Chondrocyte (in vitro differentiated cells): Measurements from ENCODE around the gene KIAA1328. TPM values are rescaled to one million over a fixed set of nuclear protein-coding genes. Genes with fewer than 3 reads are reported as not detected.

Source experiments
- DNase-seq: peaks from one replicate; pipeline ENCODE4 v3.0.0; 2021; ENCODE audit warnings: mixed read lengths, low spot score
- H3K27ac Mint-ChIP-seq: one replicate; pipeline ENCODE4 v1.8.0; 2021; ENCODE audit warnings: mild to moderate bottlenecking, moderate library complexity, mixed read lengths; ENCODE audit not compliant: unreplicated experiment
- H3K27me3 Mint-ChIP-seq: 2 replicates; pipeline ENCODE4 v1.8.0; 2021; ENCODE audit warnings: low read depth, mixed read lengths
- H3K36me3 Mint-ChIP-seq: 2 replicates; pipeline ENCODE4 v1.8.0; 2021; ENCODE audit warnings: low read depth, mixed read lengths
- H3K4me1 Mint-ChIP-seq: 2 replicates; pipeline ENCODE4 v1.8.0; 2021; ENCODE audit warnings: low read depth, mild to moderate bottlenecking, mixed read lengths
- H3K4me3 Mint-ChIP-seq: one replicate; pipeline ENCODE4 v1.8.0; 2021; ENCODE audit warnings: mild to moderate bottlenecking, moderate library complexity, mixed read lengths; ENCODE audit not compliant: unreplicated experiment
- H3K9me3 Mint-ChIP-seq: 2 replicates; pipeline ENCODE4 v1.8.0; 2021; ENCODE audit warnings: low read depth, mixed read lengths
- total RNA-seq: library from RNA; stranded (reverse); gene quantifications from 3 replicates; pipeline ENCODE4 v1.2.1, GENCODE V29; 2021
- TF ChIP-seq, protein P1 (sequence below): fragments of 200-600 bp; sonication (generic); IDR thresholded peaks from 2 replicates; pipeline ENCODE4 v1.5.0; 2021; ENCODE audit warnings: antibody characterized with exemption, mild to moderate bottlenecking, moderate library complexity

The KIAA1328 gene
- total RNA-seq, 1 donor from 2014 or later: 6.3 TPM

DNA sequence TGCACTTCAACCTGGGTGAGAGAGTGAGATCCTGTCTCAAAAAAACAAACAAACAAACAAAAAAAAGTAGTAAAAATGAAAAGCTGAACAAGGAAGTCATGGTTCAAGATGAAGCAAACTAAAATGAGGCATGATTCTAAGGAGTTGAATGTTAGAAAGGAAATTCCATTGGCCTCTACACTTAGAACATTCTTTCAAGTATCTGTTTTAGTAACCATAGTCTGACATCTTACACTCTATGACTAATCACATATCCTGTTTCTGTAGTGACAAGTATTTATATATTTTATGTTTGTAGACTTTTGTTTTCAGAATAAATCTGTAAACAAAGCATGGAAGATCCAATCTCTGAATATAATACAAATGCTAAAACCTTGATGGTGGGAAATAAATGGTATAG, 164.1 kb downstream of the KIAA1328 start:
- H3K4me1 Mint-ChIP-seq: peaks cover 8% of the 10 kb centered on the region
- H3K27ac Mint-ChIP-seq: peak overlapping the region; percentile 69
- DNase-seq: no peak
- no peak overlapping the region for H3K4me3 Mint-ChIP-seq
- TF ChIP-seq, protein P1, sequence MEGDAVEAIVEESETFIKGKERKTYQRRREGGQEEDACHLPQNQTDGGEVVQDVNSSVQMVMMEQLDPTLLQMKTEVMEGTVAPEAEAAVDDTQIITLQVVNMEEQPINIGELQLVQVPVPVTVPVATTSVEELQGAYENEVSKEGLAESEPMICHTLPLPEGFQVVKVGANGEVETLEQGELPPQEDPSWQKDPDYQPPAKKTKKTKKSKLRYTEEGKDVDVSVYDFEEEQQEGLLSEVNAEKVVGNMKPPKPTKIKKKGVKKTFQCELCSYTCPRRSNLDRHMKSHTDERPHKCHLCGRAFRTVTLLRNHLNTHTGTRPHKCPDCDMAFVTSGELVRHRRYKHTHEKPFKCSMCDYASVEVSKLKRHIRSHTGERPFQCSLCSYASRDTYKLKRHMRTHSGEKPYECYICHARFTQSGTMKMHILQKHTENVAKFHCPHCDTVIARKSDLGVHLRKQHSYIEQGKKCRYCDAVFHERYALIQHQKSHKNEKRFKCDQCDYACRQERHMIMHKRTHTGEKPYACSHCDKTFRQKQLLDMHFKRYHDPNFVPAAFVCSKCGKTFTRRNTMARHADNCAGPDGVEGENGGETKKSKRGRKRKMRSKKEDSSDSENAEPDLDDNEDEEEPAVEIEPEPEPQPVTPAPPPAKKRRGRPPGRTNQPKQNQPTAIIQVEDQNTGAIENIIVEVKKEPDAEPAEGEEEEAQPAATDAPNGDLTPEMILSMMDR: no peak
- peaks cover 6% of the 10 kb centered on the region for H3K9me3 Mint-ChIP-seq
- H3K36me3 Mint-ChIP-seq: no peaks in the 10 kb centered on the region
- H3K27me3 Mint-ChIP-seq: no peaks in the 10 kb centered on the region

DNA sequence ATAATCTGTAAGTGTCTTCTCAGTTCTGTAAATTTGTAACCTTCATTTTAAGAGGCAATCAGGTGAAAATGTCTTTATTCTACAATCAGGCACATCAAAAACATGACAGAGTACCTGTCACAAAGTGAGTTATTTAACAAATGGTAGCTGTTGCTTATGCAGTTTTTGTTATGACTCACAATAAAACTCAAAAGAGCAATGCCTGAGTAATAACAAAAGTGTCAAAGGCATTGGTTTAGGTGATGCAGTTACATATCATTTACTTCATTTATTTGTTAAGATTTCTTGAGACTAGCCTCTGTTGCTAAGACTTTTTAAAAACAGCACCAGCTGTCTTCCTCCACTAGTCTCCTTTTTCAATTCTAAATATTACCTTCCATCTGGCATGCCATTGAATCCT, 177.8 kb downstream of the KIAA1328 start:
- TF ChIP-seq, protein P1: no peak

DNA sequence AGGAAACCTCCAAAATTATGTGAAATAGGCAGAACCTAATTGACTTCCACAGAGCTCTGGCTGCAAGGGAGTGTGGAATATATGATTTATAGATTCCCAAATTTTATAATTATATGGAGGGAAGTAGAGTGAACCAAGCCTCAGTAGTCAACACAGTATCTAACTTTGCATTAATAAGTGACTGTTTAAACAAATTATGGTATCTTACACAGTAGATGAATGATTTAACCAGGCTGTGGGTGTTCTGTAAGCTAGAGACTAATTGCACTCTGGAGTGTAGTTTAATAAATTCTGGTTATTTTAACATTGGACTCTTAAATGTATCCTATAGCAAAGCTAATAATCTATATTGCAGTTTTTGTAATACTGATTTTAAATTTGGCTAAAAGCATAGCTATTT, 183.5 kb downstream of the KIAA1328 start:
- no peaks in the 10 kb centered on the region for H3K4me1 Mint-ChIP-seq
- no peak overlapping the region for H3K4me3 Mint-ChIP-seq
- H3K9me3 Mint-ChIP-seq: peaks cover 25% of the 10 kb centered on the region
- TF ChIP-seq, protein P1: no peak
- H3K27me3 Mint-ChIP-seq: no peaks in the 10 kb centered on the region
- peaks cover 17% of the 10 kb centered on the region for H3K36me3 Mint-ChIP-seq
- DNase-seq: no peak
- no peak overlapping the region for H3K27ac Mint-ChIP-seq

More for the DNA sequence above, 177.8 kb downstream of the KIAA1328 start:
- Mint-ChIP-seq H3K36me3 (no peaks in the 10 kb centered on the region), H3K4me3 (no peak overlapping the region), H3K27me3 (no peaks in the 10 kb centered on the region), H3K4me1 (no peaks in the 10 kb centered on the region), H3K9me3 (peaks cover 8% of the 10 kb centered on the region), H3K27ac (no peak overlapping the region)
- no peak for DNase-seq

DNA sequence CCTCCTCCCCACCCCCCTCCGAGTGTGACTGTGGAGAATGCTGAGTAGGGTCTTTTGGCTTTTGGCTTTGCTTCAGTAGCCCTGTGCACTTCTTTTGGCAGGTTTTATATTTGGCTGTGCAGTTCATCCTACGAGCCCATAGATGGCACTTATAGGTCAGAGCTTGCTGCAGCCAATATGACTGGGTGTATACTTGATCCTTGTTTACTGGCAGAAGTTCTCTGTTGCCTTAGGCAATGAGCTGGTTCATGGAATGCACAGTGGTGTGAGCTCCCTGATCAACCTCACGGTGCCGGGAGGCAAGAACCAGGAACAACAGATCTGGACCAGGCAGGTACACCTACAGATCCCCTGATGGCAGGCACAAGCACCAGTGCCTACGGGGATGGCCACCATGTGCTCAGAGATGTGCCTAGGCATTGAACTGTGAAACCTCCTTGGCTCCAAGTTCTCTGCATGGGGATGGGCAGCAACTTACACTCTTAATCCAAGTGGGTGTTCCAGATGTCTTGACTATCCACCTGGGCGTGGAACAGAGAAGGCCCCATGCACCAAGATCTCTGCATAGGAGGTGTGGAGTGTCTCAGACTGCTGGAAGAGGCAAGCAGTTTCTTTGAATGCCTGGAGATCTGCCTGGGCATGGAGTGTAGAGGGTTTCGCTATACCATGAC, 190.4 kb downstream of the KIAA1328 start:
- H3K4me1 Mint-ChIP-seq: no peaks in the 10 kb centered on the region
- DNase-seq: no peak
- H3K9me3 Mint-ChIP-seq: peaks cover 42% of the 10 kb centered on the region
- no peak overlapping the region for H3K4me3 Mint-ChIP-seq
- H3K27ac Mint-ChIP-seq: no peak overlapping the region
- TF ChIP-seq, protein P1: peak; percentile 52
- H3K27me3 Mint-ChIP-seq: no peaks in the 10 kb centered on the region
- H3K36me3 Mint-ChIP-seq: peaks cover 21% of the 10 kb centered on the region

DNA sequence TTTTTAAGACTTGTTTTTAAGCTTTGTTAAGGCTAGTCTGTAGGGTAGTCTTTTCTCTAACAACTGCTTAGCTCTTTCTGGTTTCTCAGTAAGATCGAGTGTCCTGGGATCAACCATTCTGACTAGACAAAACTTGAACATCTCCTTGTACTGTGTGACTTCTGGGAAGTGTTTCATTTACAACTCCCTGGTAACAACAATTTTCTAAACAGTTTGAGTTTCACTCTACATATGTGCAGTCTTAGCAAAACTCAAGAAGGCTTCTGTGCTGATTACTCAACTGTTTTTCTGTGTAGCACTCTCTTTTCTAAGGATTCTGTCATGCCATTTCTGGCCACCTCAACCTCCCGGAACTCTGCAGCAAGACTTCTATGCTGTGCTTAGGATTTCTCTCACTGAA, 204.5 kb downstream of the KIAA1328 start:
- H3K36me3 Mint-ChIP-seq: peaks cover 7% of the 10 kb centered on the region
- no peak for DNase-seq
- H3K4me3 Mint-ChIP-seq: no peak overlapping the region
- H3K9me3 Mint-ChIP-seq: peaks cover 12% of the 10 kb centered on the region
- TF ChIP-seq, protein P1: no peak
- no peaks in the 10 kb centered on the region for H3K4me1 Mint-ChIP-seq
- no peaks in the 10 kb centered on the region for H3K27me3 Mint-ChIP-seq
- no peak overlapping the region for H3K27ac Mint-ChIP-seq
